Kidney capillary endothelial cell (primary cell): ENCODE measurements around the gene IGLON5.

ENCODE experiments used
- DNase-seq: peaks from one replicate; pipeline ENCODE4 v3.0.0-alpha.2; 2018; ENCODE audit warnings: low spot score

The IGLON5 gene

GRCh38 chr19:51317968-51318367, 6.5 kb downstream of the IGLON5 start:
- no peak for DNase-seq

- DNase-seq: no peak
Measured at GRCh38 chr19:51318687-51319648, 7.5 kb downstream of the IGLON5 start.

- DNase-seq: no peak
Measured at GRCh38 chr19:51319649-51320279, 8.3 kb downstream of the IGLON5 start.

GRCh38 chr19:51320280-51320657, 8.8 kb downstream of the IGLON5 start:
- no peak for DNase-seq

GRCh38 chr19:51321799-51322198, 10.4 kb downstream of the IGLON5 start:
- DNase-seq: no peak

- no peak for DNase-seq
Measured at GRCh38 chr19:51323481-51324166, 12.2 kb downstream of the IGLON5 start.

- no peak for DNase-seq
Measured at GRCh38 chr19:51324167-51324481, 12.7 kb downstream of the IGLON5 start.

- no peak for DNase-seq
Measured at GRCh38 chr19:51325161-51325976, 13.9 kb downstream of the IGLON5 start.

- no peak for DNase-seq
Measured at GRCh38 chr19:51326216-51327065, 15.0 kb downstream of the IGLON5 start.

GRCh38 chr19:51327066-51328001, 15.9 kb downstream of the IGLON5 start:
- DNase-seq: peak; percentile 30

GRCh38 chr19:51329411-51329810, 18.0 kb downstream of the IGLON5 start:
- no peak for DNase-seq

GRCh38 chr19:51330366-51330765, 18.9 kb downstream of the IGLON5 start:
- DNase-seq: no peak

GRCh38 chr19:51331193-51331592, 19.7 kb downstream of the IGLON5 start:
- DNase-seq: no peak

GRCh38 chr19:51331716-51332115, 20.3 kb downstream of the IGLON5 start:
- DNase-seq: no peak

GRCh38 chr19:51333836-51334460, 22.5 kb downstream of the IGLON5 start:
- no peak for DNase-seq

GRCh38 chr19:51337141-51337860, 25.9 kb downstream of the IGLON5 start:
- DNase-seq: no peak

- DNase-seq: no peak
Measured at GRCh38 chr19:51337861-51338562, 26.6 kb downstream of the IGLON5 start.
